Stimulated activated CD8-positive, alpha-beta memory T cell treated with anti-CD3 and anti-CD28 coated beads, Interleukin-12 subunit alpha, Interleukin-12 subunit beta, amount 100 ng/mL, for 24 hours (primary cell): ENCODE data around the gene CENPS.
A peak's percentile ranks its signal among the peaks of the same experiment; 100 is the strongest.
"Not testable (repeated sequence)": the region's sequence is repeated elsewhere in the genome, so short reads cannot be mapped to it uniquely, and the experiment has no call there.

ENCODE experiments used
- DNase-seq: peaks from one replicate; pipeline ENCODE4 v3.0.0-alpha.2; 2020; ENCODE audit errors: extremely low read depth

The CENPS gene

DNA sequence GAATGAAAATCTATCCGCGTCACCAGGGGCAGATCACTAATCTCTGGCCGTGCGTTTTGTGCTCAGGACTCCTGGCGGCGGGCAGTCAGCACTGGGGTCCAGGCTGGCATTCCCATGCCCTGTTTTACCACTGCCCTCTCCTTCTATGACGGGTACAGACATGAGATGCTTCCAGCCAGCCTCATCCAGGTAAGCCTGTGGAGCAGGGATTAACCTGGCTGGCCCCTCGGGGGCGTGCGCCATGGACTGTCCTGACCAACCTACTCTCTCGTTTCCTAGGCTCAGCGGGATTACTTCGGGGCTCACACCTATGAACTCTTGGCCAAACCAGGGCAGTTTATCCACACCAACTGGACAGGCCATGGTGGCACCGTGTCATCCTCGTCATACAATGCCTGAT lies 10.9 kb upstream of the CENPS start:
- DNase-seq = no peak

DNA sequence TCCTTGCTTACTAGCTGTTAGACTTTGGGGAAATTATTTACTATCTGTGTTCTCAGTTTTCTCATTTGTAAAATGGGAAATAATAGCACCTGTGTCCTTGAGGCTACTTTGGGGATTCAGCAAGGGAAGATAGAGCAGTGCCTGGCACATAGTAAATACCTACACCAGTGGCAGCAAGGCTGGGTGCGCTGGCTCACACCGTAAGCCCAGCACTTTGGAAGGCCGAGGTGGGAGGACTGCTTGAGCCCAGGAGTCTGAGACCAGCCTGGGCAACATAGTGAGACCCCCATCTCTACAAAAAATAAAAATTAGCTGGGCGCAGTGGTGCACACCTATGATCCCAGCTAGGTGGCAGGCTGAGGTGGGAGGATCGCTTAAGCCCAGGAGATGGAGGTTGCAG lies 8.6 kb upstream of the CENPS start:
- no peak for DNase-seq

DNA sequence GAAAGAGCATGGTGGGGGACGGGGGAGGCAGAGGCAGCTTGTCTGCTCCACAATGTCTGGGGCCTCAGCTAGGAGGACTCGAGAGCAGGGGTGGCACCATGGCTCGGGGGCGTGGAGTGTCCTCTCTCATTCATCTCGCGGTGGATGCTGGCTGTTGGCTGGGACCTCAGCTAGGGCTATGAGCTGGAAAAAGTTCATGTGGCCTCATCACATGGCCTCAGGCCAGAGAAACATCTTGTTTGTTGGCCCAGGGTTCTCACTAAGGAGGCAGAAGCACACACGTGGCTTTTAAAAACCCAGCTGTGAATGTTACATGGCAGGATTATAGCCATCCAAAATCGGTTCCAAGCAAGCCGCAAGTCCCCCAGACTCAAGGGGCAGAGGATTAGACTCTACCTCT lies 6.2 kb upstream of the CENPS start:
- DNase-seq = no peak

DNA sequence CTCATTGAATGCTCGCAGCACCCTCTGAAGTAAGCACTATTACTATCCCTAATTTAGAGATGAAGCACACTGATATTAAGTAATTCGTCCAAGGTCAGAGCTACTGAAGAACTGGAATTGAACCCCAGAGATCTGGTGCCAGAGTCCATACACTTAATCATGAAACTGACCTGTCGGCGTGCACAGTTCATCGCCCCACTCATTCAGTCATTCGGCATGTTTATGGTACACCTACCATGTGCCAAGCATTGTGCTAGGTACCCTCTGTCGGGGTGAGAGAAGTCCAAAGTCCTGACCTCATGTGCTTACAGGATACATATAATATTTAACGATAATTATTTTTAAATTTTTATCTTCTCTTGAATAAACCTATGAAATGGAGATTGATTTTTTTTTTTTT lies 5.6 kb upstream of the CENPS start:
- DNase-seq = no peak

DNA sequence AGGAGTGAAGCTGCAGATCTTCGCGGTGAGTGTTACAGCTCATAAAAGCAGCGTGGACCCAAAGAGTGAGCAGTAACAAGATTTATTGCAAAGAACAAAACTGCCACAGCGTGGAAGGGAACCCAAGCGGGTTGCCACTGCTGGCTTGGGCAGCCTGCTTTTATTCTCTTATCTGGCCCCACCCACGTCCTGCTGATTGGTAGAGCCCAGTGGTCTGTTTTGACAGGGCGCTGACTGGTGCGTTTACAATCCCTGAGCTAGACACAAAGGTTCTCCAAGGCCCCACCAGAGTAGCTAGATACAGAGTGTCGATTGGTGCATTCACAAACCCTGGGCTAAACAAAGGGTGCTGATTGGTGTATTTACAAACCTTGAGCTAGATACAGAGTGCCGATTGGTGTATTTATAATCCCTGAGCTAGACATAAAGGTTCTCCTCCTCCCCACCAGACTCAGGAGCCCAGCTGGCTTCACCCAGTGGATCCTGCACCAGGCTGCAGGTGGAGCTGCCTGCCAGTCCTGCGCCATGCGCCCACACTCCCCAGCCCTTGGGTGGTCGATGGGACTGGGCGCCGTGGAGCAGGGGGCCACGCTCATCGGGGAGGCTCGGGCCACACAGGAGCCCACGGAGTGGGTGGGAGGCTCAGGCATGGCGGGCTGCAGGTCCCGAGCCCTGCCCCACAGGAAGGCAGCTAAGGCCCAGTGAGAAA lies 4.3 kb upstream of the CENPS start:
- DNase-seq = not testable (repeated sequence)

DNA sequence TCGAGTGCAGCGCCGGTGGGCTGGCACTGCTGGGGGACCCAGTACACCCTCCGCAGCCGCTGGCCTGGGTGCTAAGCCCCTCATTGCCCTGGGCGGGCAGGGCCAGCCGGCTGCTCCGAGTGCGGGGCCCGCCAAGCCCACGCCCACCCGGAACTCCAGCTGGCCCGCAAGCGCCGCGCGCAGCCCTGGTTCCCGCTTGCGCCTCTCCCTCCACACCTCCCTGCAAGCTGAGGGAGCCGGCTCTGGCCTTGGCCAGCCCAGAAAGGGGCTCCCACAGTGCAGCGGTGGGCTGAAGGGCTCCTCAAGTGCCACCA lies 3.7 kb upstream of the CENPS start:
- not testable (repeated sequence) for DNase-seq

DNA sequence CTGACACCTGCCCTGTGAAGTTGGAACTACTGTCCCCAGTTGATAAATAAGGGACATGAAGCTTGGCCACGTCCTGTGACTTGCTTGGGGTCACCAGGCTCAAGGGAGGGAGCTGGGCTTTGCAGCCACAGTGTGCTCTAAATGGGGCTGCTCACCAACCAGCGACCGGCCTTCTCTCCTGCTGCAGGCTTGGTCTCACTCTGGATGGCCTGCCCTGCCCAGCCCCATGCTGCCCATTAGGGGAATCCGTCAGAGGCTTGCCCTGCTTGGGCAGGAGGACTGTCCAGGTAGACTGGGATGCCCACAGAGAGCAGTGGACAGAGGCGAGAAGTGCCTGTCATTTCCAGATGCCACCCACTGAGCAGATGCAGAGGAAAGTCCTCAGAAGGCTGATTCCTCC lies 1.2 kb upstream of the CENPS start:
- DNase-seq = no peak

DNA sequence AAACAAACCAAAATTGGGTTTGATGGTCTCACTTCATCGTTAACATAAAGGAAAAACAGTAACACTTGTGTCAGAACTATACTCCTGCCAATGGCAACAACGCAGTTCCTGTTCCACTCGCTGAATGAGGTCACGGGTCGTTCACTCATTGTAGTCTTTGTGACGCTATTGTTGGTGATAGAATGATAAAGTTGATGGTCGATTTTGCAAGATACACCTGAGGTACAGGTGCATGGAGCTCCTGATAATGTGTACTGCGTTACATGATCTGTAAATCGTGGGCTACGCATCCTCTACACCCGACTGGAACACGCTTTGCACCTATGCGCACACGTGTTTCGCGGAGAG lies 391 bp upstream of the CENPS start:
- DNase-seq = no peak

DNA sequence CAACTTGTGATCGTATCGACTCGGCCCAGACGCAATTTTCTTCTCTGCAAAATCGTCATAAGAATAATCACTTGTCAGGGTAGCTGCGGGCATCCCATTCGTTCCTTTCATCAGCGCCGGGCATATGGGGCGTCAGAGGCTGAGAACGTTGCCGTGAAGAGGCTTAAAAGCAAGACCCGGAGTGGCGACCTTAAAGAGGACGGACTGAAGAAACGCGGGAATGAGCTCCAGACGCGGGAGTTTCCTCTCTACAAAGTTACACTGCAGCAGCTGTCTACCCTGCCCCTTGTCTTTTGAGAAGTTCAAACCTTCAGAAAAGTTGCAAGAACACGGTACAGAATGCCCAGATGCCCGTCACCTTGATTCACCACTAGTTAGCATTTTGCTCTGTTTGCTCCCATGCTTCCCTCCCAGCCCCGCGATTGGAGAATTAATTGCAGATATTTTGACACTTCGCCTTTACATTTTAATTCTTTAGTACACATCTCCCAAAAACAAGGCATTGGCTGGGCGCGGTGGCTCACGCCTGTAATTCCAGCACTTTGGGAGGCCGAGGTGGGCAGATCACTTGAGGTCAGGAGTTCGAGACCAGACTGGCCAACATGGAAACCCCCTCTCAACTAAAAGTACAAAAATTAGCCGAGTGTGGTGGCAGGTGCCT lies 967 bp downstream of the CENPS start:
- DNase-seq = peak; percentile 1

DNA sequence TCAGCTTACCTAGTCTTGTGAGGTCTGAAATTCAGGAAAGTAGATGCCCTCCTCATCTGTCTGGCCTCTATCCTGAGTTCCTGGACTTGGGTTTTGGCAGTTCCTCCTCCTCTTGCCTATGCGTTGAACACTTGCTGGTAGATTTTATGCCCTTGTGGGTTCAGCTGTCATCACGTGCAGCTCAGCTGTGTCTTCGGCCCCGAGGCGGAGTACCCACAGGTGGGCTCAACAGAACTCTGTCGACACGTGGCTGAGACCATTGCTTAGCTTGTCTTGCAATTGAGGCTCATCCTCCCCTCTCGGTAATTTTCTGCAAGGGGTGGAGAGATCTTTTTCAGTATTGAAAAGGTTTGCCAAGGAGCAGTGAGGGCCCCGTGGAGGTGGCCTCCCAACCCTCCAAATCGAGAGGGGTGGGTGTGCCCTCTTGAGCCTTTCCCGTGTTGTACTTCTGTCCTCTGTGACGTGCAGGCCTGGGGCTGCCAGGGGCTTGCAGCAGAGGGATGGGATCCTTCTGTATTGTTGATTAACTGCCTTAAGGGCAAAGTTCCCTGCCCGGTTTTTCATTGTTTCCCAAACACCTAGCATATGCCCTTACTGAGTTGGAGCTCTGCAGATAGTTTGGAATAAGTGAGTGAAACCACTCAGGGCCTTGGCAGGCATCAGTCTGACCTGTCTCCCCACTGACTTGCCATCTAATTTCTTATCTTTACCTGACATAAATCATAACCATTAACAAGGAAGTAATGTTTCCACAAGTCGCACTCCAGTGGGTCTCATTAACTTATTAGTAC lies 2.9 kb downstream of the CENPS start:
- no peak for DNase-seq

DNA sequence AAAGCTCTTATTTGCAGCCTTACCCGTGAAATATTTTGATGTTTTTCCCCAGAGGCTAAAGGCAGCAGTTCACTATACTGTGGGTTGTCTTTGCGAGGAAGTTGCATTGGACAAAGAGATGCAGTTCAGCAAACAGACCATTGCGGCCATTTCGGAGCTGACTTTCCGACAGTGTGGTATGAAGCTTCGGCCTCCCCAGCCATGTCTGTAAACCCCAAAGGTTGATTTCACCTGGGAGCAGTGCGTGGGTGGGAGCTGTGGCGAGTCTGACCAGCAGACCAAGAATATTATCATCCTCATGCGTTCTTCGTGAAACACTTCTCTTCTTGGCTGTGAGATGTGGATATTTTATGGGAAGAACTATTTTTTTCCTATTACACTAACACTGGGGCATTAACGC lies 3.6 kb downstream of the CENPS start:
- no peak for DNase-seq

DNA sequence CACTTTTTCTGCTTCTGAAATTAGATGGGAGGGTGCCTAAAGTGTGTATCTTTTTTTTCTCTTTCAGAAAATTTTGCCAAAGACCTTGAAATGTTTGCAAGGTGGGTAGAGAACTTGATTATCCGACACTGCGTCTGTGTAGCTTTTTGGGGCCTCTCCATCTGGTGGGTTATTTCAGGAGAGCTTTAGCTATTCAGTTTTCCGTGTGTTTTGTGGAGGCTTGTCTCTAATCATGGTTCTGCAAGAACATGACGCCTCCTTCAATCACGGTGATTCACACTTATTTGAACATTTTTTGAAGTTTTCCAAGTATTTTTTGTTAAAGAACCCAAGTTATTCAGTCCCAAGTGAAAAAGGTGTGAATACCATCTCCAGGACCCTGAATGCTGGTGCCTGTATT lies 4.4 kb downstream of the CENPS start:
- DNase-seq = no peak

DNA sequence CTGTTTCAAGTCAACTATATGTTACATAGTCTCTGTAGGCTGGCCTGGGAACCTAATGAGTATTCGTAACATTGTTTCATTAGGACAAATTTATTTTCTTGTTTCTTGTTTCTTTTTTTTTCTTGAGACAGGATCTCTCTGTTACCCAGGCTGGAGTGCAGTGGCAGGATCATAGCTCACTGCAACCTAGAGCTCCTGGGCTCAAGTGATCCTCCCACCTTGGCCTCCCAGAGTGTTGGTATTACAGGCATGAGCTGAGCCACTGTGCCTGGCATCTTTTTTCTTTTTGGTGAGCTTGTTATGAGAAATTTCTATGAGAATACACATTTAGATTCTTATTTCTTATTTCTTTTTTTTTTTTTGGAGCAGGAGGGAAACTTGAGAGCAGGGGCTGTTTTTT lies 6.8 kb downstream of the CENPS start:
- no peak for DNase-seq

DNA sequence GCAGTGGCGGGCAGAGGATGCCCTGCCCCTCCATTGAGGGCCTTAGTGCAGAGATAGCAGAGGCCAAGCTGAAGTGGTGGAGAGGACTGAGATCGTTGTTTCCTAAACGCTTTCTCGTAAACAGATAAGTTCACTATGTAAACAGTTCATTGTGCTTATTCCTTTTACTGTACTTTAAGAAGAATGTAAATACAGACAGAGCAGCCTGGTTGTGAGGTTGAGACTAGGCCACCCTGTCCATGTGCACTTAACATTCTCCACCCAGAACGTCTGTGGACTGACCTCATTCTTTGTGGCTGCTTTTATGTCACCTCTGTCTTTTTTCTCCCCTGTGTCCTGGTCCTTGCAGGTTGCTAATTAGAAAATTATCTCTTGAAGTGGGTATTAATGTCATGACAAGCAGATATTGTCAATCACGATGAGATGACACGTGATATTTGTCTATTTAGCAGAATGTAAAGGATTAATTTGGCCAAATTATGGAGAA lies 8.5 kb downstream of the CENPS start:
- no peak for DNase-seq

DNA sequence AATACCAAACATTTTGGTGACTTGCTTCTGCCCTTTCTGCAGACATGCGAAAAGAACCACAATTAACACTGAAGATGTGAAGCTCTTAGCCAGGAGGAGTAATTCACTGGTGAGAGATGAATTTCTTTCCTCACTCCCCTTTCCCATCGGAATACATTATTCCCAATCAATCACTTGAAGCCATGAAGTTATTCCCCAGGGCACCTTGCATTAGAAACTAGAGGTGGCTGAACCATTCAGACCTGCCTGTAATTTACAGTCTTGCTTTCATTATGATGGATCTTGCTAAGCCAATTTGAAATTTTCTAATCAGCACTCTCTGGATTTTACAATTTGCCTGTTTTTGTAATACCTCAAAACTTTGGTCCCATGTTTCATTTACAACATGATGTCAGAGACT lies 10.1 kb downstream of the CENPS start:
- no peak for DNase-seq

DNA sequence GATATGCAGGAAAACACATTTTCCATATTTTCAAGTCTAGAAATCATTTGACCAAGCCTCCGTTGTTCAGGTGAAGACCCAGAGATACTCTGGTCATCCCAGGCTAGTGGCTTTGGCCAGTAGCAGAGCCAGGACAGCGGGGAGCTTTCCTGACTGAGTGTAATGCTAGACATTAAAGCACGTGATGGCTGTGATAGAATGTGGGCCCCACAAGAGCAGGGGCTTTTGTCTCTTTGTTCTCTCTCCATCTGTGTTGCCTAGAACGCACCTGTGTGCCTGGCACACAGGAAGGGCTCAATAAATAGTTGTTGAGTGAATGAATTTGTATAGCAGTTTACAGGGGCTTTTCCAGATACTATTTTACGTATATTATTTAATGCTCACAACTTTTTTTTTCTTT lies 10.6 kb downstream of the CENPS start:
- no peak for DNase-seq

DNA sequence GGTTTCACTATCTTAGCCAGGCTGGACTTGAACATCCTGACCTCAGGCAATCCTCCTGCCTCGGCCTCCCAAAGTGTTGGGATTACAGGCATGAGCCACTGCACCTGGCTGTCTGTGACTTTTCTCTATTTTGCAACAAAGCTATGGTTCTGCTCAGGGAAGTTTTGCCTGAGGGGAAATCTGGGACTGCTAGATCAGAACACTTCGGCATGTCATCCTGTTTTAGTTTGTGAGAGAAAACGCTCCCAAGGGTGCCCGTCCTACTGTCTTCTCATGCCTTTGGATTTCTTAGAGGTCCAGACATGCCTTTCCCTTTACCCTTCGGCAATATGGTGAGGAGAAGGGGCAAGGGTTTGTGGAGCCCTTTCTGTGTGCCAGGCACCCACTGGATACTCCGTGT lies 14.0 kb downstream of the CENPS start:
- no peak for DNase-seq

DNA sequence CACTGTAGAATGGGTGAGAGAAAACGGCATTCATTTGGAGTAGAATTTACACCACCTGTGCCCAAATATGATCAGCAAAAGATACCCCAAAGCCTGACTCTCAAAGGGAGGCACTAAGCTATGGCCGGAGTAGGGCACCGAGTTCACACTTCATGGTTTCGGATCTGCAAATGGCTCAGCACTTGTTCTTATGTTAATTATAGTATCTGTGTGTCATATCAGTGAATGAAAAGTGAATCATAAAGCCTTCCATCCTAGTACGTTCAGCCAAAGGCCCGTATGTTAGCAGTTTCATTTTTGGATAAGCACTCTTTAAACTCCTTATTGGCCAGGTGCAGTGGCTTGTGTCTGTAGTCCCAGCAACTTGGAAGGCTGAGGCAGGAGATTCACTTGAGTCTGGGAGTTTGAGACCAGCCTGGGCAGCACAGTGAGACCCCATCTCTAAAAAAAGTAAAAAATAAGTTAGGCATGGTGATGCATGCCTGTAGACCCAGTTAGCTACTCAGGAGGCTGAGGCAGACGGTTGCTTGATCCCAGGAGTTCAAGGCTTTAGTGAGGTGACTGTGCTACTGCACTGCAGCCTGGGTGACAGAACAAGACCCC lies 14.7 kb downstream of the CENPS start:
- no peak for DNase-seq

DNA sequence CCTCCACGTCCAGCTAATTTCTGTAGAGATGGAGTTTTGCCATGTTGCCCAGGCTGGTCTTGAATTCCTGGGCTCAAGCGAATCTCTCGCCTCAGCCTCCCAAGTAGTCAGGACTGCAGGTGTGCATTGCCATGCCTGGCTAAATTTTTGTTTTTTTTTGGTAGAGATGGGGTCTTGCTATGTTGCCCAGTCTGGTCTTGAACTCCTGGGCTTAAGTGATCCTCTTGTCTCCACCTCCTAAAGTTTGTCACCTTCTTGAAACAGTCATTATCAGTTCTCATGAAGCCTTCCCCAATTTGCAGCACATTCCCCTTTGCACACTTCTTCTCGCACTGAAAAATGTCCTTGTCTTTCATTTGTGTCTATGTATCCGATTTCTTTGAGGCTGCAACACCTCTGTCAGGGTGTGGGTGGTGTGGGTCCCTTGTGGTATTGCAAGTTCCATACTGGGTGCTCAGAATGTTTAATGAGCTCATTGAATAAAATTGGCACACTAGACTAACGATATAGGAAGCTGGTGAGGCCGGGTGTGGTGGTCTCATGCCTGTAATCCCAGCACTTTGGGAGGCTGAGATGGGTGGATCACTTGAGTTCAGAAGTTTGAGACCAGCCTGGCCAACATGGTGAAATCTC lies 16.7 kb downstream of the CENPS start:
- no peak for DNase-seq

DNA sequence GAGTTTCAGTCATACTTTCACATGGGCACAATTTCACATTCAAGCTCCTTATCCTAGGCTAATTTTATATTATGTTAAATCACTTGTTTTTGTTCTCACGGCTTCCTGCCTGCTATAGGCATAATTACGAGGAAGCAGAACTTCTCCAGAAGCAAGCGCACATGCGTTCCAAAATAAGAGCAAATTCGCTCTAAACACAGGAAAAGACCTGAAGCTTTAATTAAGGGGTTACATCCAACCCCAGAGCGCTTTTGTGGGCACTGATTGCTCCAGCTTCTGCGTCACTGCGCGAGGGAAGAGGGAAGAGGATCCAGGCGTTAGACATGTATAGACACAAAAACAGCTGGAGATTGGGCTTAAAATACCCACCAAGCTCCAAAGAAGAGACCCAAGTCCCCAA lies 19.5 kb downstream of the CENPS start, which contains the start of gene CORT:
TSS of gene CORT (plus strand) at position 281 of the 400 bp plus-strand sequence. CDS start 193 bp downstream, outside the sequence.
- DNase-seq = no peak

DNA sequence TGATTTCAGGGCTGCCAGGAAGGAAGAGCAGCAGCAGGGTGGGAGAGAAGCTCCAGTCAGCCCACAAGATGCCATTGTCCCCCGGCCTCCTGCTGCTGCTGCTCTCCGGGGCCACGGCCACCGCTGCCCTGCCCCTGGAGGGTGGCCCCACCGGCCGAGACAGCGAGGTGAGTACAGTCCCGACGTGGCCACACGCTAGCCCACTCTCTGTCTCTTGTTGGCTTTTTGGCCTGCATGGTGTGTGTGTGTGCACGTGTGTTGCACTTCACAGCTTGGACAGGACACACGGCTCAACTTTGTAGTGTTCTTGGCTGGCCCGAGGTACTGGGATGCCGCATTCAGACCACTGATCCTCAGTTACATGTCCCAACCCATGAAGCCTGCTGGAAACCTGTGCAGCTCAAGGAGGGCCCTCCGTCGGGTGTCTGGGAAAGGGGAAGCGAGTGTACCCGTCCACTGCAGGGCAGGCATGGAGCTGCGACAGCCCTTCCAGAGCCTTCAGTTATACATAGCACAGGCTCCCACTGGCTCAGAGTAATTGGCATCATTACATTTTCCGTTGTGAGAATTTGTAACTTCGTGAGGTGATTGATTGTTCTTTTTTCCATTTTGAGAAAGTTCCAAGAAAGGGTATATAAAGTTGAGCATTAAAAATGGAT lies 20.1 kb downstream of the CENPS start:
- no peak for DNase-seq

DNA sequence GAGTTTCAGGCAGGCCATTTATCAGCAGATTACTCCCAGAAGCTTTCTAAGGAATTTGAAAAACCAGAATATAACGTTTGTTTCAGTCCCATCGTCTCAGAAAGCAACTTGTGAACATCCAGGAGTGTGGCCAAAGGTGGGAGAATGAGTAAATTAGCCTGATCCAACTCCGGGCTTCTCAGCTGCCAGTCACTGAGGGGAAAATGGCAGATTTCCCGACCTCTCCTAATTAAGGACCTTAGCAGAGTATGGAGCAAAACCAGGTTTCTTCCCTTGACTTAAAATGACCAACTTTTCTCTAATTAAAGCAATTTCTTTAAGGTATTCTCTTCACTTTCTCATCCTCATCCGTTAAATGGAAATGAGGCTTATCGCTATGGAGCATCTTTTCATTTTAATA lies 20.6 kb downstream of the CENPS start:
- DNase-seq = no peak
